T-helper 2 cell (primary cell): ENCODE data around the gene PIGN.

Source experiments
- DNase-seq, 5 experiments: peaks; one replicate each; pipeline versions ENCODE4 v3.0.0 to v3.0.0-alpha.2; 2012 to 2022

The PIGN gene

DNA sequence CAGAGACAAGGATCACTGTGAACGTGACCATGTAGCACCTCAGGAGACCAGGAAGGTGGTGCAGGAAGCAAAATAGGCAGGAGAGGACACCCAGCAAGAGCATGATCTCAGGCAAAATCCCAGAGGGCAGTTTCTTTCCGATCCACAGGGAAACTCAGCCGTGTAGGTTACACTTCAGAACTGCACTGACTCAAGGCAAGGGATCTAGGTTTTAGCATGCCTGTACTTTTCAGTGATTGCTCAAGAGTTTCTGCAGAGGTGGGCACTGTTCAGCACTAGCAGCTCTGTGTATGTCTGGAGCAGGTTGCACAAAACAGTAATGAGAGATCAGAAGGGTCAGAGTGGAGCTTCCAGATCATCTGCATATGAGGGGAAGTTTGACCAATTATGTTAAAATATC, 177.3 kb downstream of the PIGN start:
- DNase-seq = no peak

DNA sequence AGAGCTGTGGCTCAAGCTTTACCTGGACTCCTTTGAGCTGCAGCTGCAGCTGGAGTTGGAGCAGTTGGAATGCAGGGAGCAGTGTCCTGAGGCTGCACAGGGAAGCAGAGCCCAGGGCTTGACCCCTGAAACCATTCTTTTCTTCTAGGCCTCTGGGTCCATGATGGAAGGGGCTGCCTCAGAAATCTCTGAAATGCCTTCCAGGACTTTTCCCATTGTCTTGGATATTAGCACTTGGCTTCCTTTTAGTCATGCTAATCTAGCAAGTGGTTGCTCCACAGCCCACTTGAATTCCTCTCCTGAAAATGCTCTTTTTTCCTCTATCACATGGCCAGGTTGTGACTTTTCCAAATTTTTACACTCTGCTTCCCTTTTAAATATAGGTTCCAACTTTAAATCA, 185.5 kb downstream of the PIGN start:
- no peak for DNase-seq

DNA sequence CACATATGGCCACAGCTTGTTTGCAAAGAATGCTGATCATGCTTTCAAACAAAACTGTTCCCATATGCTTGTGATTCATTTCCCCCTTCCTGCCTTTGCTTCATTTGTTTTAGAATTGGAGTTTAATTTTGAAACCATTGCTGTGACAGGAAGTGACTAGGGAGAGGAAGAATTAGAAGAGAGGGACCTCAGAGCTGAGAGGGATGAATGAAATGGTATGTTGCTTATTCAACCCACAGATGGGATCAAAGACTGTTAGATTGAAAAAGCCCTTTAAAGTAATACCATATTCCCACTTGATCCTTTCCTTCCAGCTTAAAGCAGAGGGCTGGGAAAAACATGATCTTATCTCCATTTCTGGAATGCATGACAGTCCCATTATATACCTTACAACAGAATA, 187.9 kb downstream of the PIGN start:
- no peak for DNase-seq

DNA sequence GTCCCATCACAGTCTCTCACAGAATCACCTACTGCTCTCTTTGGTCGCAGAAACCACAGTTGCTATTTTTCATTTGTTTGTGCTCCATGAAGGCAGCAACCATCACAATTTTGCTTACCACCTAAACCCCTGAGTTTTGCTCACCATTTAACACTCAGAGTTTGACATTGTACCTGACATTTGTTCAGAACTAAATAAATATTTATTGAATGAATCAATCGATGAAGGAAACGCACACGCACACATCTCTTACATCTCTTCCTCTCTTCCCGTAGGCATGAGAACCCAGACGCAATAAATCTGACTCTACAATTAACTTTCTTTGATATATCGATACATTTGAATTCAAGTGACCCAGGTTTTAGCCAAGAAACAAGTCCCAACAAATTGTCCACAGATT, 188.5 kb downstream of the PIGN start:
- no peak for DNase-seq

DNA sequence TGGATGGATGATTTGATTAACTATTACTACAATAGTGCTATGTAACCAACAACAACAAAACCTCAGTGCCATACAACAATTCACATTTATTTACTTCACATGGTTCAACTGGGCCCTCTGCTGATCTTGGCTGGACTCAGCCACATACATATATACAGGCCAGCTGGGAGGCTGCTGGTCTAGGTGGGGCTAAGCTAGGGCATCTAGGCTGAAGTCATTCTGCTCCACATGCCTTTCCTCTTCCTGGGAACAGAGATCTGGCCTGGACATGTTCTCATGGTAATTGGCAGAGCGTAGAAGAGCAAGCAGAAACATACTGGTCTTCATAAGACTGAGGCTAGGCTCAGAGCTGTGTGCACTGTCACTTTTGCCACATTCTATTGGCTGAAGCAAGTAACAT, 191.2 kb downstream of the PIGN start:
- DNase-seq = no peak

DNA sequence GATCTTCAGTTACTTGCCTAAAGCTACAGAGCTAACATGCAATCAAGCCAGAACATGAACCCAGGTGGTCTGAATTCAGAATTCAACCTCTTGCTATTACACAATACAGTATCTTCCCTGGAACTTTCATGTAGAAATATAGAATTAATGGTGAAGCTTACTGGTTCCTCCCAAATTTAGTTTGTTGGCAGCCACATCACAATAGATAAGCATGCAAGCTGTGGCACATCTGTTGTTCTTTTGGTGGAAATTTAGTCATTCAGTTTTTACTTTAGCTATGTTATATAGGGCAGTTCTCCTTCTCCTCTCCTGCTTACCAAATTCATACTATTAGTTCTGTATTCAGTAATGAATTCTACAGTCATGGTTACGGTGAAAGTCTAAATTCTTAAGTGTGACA, 193.0 kb downstream of the PIGN start:
- DNase-seq = no peak

DNA sequence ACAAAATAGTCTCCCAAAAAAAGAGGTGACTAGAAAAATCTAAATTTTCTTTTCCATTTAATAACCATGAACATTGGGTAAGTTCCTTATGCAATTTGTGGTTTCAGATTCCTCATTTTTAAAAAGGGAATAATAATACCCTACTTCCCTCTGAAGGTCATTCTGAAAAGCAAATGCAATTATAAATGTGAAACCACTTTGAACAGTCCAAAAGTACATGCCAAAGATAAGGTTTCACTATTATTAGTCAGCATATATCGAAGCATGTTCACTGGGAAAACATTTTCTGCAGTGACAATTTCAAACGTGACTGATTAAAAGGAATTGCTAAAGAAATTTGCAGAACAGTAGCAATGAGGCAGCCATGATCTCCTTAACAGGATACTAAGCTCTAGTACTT, 193.9 kb downstream of the PIGN start:
- no peak for DNase-seq

DNA sequence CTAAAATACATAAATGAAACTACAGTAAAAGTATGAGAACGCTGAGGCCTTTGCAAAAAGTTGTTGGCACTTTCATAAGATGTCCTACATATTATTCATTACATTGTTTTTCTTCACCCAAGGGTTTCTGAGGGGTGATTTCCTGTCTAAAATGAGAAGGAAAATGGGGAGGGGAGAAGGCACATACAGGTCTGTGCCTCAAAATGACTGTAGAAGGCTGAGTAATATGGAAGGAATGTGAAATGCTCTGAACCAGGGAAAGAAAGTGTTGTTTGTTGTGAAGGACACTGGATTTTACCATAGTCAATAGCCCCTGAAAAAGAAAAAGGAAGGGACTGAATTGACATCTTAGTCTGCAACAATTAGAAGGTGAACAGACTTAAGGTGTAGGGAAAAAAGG, 194.6 kb downstream of the PIGN start:
- DNase-seq = no peak

DNA sequence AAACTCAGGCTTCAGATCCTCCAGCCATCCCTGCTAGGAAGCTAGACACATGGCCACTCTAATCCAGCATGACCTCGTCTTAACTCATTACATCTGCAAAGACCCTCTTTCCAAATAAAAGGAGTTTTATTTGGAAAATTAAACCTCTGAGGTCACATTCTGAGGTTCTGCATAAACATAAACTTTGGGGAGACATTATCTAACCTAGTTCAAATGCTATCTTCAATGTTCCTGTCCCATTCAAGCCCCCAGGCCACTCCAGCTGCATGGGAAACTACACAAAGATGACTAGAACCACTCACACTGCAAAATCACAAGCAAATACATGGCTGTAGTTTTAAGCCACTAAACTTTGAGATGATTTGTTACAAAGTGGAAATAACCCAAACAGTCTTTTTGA, 195.0 kb downstream of the PIGN start:
- no peak for DNase-seq

DNA sequence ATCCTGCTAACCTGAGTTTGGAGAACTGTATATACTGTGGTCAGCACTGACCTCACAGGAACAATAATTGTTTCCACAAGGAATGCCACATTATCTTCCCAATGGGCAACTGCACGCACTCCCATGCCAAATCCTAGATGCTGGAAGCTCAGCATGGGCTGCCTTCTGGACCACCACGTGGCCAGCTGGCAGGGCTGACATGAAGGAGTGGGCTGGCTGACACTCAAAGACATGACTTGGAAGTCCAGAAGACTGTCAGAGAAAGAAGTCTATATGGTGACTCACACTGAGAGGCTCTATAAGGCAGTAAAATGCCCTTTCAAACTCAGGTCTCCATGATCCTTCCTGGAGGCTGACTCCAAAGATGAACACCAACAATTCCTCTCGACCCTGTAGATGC, 195.7 kb downstream of the PIGN start:
- DNase-seq = no peak
